ENCODE results near the gene OXA1L. TPM values are rescaled to one million over a fixed set of nuclear protein-coding genes. Genes with fewer than 3 reads are reported as not detected.

OXA1L gene
- total RNA-seq, 1 donor from 2014 or later, result 116 TPM

DNA sequence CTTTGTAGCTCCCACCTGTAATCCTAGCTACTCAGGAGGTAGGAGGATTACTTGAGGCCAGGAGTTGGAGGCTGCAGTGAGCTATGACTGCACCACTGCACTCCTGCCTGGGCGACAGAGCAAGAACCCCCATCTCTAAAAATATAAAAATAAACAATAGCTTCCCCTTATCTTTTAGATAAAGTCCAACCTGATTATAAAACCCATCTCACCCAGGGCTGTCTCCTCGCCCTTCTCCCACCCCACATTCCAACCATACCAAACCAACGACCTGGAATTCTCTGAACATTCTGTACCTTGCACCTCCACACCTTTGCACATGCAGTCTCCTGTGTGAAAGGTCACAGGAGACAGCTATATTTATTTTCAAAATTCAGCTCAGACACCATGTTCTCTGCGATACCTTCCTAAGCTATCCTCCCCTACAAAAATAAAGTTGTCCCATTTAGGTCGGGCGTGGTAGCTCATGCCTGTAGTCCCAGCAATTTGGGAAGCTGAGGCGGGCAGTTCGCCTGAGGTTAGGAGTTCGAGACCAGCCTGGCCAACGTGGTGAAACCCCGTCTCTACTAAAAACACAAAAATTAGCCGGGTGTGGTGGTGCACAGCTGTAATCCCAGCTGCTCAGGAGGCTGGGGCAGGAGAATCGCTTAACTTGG lies 41.1 kb downstream of the OXA1L start:
- Histone ChIP-seq H3K9ac (no peak overlapping the region), H3K36me3 (no peaks in the 10 kb centered on the region), H3K27me3 (no peaks in the 10 kb centered on the region), H3F3A (ENCODE audit: low read depth) (no peaks in the 10 kb centered on the region), H3K79me2 (ENCODE audit: low read depth) (no peaks in the 10 kb centered on the region), H3K4me3 (no peak overlapping the region), H3K4me1 (no peaks in the 10 kb centered on the region), H4K20me1 (ENCODE audit: low read depth) (no peaks in the 10 kb centered on the region), H3K9me3 (ENCODE audit: low read depth) (no peaks in the 10 kb centered on the region), H3K27ac (no peak overlapping the region), H2AFZ (replicated peaks) (no peak overlapping the region), H3K4me2 (no peak overlapping the region)
- no peak overlapping the region for H3K27ac Mint-ChIP-seq
- no peaks in the 10 kb centered on the region for H3K4me1 Mint-ChIP-seq
- peaks cover 4% of the 10 kb centered on the region for H3K27me3 Mint-ChIP-seq (ENCODE audit: insufficient read depth, low read depth)
- DNase-seq (ENCODE audit: low spot score), result no peak
- H3K36me3 Mint-ChIP-seq, result no peaks in the 10 kb centered on the region
- no peaks in the 10 kb centered on the region for H3K9me3 Mint-ChIP-seq
- no peak overlapping the region for H3K4me3 Mint-ChIP-seq
- TF ChIP-seq EZH2 (IDR thresholded peaks at IDR 0.05), result no peak
- no peak for TF ChIP-seq EZH2phosphoT487 (IDR thresholded peaks at IDR 0.05)
- TF ChIP-seq, protein P1, sequence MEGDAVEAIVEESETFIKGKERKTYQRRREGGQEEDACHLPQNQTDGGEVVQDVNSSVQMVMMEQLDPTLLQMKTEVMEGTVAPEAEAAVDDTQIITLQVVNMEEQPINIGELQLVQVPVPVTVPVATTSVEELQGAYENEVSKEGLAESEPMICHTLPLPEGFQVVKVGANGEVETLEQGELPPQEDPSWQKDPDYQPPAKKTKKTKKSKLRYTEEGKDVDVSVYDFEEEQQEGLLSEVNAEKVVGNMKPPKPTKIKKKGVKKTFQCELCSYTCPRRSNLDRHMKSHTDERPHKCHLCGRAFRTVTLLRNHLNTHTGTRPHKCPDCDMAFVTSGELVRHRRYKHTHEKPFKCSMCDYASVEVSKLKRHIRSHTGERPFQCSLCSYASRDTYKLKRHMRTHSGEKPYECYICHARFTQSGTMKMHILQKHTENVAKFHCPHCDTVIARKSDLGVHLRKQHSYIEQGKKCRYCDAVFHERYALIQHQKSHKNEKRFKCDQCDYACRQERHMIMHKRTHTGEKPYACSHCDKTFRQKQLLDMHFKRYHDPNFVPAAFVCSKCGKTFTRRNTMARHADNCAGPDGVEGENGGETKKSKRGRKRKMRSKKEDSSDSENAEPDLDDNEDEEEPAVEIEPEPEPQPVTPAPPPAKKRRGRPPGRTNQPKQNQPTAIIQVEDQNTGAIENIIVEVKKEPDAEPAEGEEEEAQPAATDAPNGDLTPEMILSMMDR (IDR thresholded peaks at IDR 0.05), result no peak

DNA sequence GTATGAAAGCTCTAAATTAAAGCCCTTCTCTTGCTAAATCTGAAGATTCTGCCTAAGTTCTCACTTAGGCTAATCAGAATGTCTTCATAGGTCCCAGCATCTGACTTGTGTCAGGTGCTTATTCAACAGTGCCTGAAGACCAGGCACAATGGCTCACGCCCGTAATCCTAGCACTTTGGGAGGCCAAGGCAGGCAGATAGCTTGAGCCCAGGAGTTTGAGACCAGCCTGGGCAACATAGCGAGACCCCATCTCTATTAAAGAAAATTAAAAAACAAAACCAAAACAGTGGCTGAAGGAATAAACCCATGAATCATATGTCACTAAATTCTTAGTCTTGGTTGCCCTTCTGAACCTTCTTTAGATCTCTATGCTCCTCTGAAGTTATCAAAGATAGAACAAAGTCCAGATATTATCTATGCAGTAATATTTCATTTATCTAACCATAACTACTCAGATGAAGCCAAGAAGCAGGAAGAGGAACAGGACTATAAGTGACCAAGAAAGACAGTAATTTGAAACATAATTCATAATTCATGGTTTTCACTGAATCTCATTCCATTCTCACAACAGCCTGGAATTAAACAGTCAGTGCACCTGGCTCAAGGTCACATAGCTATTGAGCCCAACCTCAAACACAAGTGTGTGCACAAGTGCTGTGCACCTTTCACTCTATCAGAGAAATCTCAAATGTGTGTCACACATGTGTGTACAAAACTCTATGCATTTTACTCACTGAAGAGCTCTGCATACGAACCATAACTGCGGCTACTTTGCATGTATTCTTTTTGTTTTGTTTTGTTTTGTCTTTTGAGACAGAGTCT lies 42.1 kb downstream of the OXA1L start:
- Histone ChIP-seq H3F3A (ENCODE audit: low read depth) (no peaks in the 10 kb centered on the region), H3K4me3 (no peak overlapping the region), H4K20me1 (ENCODE audit: low read depth) (no peaks in the 10 kb centered on the region), H3K4me2 (no peak overlapping the region), H3K9me3 (ENCODE audit: low read depth) (no peaks in the 10 kb centered on the region), H3K79me2 (ENCODE audit: low read depth) (no peaks in the 10 kb centered on the region), H3K27ac (no peak overlapping the region), H2AFZ (replicated peaks) (no peak overlapping the region), H3K36me3 (no peaks in the 10 kb centered on the region), H3K27me3 (no peaks in the 10 kb centered on the region), H3K9ac (no peak overlapping the region), H3K4me1 (no peaks in the 10 kb centered on the region)
- TF ChIP-seq, protein P1 (IDR thresholded peaks at IDR 0.05), result no peak
- TF ChIP-seq EZH2 (IDR thresholded peaks at IDR 0.05) (no peak), EZH2phosphoT487 (IDR thresholded peaks at IDR 0.05) (no peak)
- Mint-ChIP-seq H3K36me3 (no peaks in the 10 kb centered on the region), H3K27ac (no peak overlapping the region), H3K4me3 (no peak overlapping the region), H3K27me3 (ENCODE audit: insufficient read depth, low read depth) (peaks cover 4% of the 10 kb centered on the region), H3K9me3 (no peaks in the 10 kb centered on the region), H3K4me1 (no peaks in the 10 kb centered on the region)
- no peak for DNase-seq (ENCODE audit: low spot score)

DNA sequence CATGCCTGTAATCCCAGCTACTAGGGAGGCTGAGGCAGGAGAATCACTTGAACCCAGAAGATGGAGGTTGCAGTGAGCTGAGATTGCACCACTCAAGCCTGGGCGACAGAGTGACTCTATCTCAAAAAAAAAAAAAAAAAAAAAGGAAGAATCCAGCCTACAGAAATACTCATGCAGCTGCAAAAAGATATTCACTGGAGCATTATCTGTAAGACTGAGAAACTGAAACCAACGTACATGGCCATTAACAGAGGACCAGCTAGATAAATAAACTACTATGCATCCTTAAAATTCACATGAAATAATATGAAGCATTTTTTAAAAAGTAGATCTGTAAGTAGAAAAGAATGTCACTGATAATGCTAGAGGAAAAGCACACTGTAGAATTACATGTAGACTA lies 45.2 kb downstream of the OXA1L start:
- Mint-ChIP-seq H3K4me1 (peaks cover 13% of the 10 kb centered on the region), H3K9me3 (no peaks in the 10 kb centered on the region), H3K27me3 (ENCODE audit: insufficient read depth, low read depth) (peaks cover 15% of the 10 kb centered on the region), H3K36me3 (no peaks in the 10 kb centered on the region), H3K27ac (no peak overlapping the region), H3K4me3 (no peak overlapping the region)
- Histone ChIP-seq H3K4me1 (peaks cover 10% of the 10 kb centered on the region), H3K79me2 (ENCODE audit: low read depth) (no peaks in the 10 kb centered on the region), H3K27ac (no peak overlapping the region), H3K4me3 (no peak overlapping the region), H3K27me3 (no peaks in the 10 kb centered on the region), H3K9me3 (ENCODE audit: low read depth) (no peaks in the 10 kb centered on the region), H3F3A (ENCODE audit: low read depth) (peaks cover 10% of the 10 kb centered on the region), H2AFZ (replicated peaks) (no peak overlapping the region), H3K36me3 (no peaks in the 10 kb centered on the region), H4K20me1 (ENCODE audit: low read depth) (no peaks in the 10 kb centered on the region), H3K4me2 (no peak overlapping the region), H3K9ac (no peak overlapping the region)
- TF ChIP-seq EZH2phosphoT487 (IDR thresholded peaks at IDR 0.05), result no peak
- no peak for TF ChIP-seq EZH2 (IDR thresholded peaks at IDR 0.05)
- TF ChIP-seq, protein P1 (IDR thresholded peaks at IDR 0.05), result no peak
- DNase-seq (ENCODE audit: low spot score), result no peak

All from neural progenitor cell (in vitro differentiated cells).